ENCODE results near the gene ZNF383. TPM values are rescaled to one million over a fixed set of nuclear protein-coding genes. Genes with fewer than 3 reads are reported as not detected.

Gene ZNF383
- total and polyA plus RNA-seq, 10 of the 15 experiments (the other 5 are each of a cell fraction or from before 2014, with no cell fraction given): 3.3 to 9.0 (median 5.1) TPM

GRCh38 chr19:37172368-37173366 lies 45.3 kb upstream of the ZNF383 start, which contains the start of gene ZNF585A (continued):
- TF ChIP-seq USF2 (IDR thresholded peaks at IDR 0.05; ENCODE audit: borderline replicate concordance, low read depth, low read length) (no peak), CHD1 (IDR thresholded peaks at IDR 0.05; ENCODE audit: low read depth, low read length) (no peak), BMI1 (IDR thresholded peaks at IDR 0.05; ENCODE audit: borderline replicate concordance) (no peak), MXI1 (IDR thresholded peaks at IDR 0.05; ENCODE audit: low read depth, low read length) (peak; percentile 77), RUNX3 (IDR thresholded peaks at IDR 0.05; ENCODE audit: low read length) (peak; percentile 87), MAX (IDR thresholded peaks at IDR 0.05; ENCODE audit: low read depth, low read length) (no peak), HSF1 (IDR thresholded peaks at IDR 0.05; ENCODE audit: low read depth, low read length) (no peak), SREBF2 (IDR thresholded peaks at IDR 0.05; ENCODE audit: low read length) (no peak), ZBED1 (IDR thresholded peaks at IDR 0.05; ENCODE audit: borderline replicate concordance) (no peak), HDGF (IDR thresholded peaks at IDR 0.05) (0 out of 2 replicates have a peak, but pooled peaks have one; percentile 27), ZNF207 (IDR thresholded peaks at IDR 0.05; ENCODE audit: borderline replicate concordance) (peak; percentile 69; the same call in 1 of the 2 replicates), MYC (IDR thresholded peaks at IDR 0.05; ENCODE audit: insufficient read depth, insufficient read length, insufficient replicate concordance, low read length, severe bottlenecking) (no peak), EP300 (IDR thresholded peaks at IDR 0.05; ENCODE audit: borderline replicate concordance in 1 of 2, control insufficient read depth in 1 of 2, low read depth in 2 of 2, low read length in 2 of 2) (no peak), DPF2 (IDR thresholded peaks at IDR 0.05) (no peak), RELA (IDR thresholded peaks at IDR 0.05; ENCODE audit: borderline replicate concordance, partially characterized antibody) (no peak), ZBTB40 (IDR thresholded peaks at IDR 0.05; ENCODE audit: borderline replicate concordance) (peak; percentile 87), GABPA (IDR thresholded peaks at IDR 0.05; ENCODE audit: low read depth) (peak; percentile 85), E4F1 (IDR thresholded peaks at IDR 0.05; ENCODE audit: borderline replicate concordance, partially characterized antibody) (peak; percentile 33), POU2F2 (IDR thresholded peaks at IDR 0.05; ENCODE audit: borderline replicate concordance, low read depth, low read length) (peak; percentile 68; the same call in 1 of the 3 replicates)
